ENCODE results near the gene NCOR1. TPM values are rescaled to one million over a fixed set of nuclear protein-coding genes. Genes with fewer than 3 reads are reported as not detected.
A peak's percentile ranks its signal among the peaks of the same experiment; 100 is the strongest.

NCOR1 gene
- 154 and 165 TPM in 2 replicates for total RNA-seq
- long read RNA-seq, transcript NCOR1-206 (15 exons, 1,883 nt): major isoform, 48 of 483 reads
- long read RNA-seq, transcript NCOR1-221 (16 exons, 1,877 nt): minor isoform, 42 of 483 reads
- long read RNA-seq, transcript NCOR1-209 (17 exons, 1,969 nt): minor isoform, 5 of 483 reads
- long read RNA-seq, partial matches to known transcripts: 292 of 483 reads
- long read RNA-seq, other reads (novel, unspliced or antisense): 91 of 483 reads

DNA sequence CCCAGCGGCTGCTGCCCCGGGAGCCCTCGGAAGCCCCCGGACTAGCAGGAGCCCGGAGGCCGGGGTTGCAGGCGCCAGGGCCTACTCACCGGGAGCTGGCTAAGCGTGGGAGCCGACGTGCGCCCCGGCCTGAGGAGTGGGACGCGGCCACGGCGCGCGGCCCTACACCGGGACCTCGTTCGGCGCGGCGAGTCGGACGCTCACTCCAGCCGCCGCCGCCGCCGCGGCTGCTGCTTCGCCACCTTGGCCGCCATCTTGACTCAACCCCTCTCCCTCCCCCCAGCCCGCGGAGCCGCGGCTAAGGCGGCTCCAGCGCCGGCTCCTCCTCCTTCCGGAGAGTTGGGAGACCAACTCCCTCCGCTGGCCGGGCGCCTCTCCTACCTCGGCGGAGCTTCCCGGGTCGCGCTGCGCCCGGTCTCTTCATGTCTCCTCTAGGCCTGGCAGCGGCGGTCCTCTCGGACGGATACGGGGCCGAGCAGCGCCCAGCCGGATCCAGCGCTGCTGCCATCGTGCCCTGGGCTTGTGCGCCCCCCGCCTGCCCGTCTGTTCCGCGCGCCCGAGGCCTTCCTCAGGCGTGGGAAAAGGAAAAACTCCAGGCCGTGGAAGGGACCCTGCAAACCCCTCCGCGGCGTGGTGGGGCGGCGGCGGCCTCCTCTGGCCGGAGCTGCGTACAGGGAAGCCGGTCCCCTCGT is at the start of gene NCOR1:
TSS of gene NCOR1 (minus strand) at position 262 of the 692 bp plus-strand sequence. CDS start 20,965 bp downstream, outside the sequence.
- no peaks in the 10 kb centered on the region for H3K27me3 Mint-ChIP-seq
- peak within 1 kb of the TSS; percentile 97 for H3K27ac Mint-ChIP-seq
- TF ChIP-seq, protein P1, sequence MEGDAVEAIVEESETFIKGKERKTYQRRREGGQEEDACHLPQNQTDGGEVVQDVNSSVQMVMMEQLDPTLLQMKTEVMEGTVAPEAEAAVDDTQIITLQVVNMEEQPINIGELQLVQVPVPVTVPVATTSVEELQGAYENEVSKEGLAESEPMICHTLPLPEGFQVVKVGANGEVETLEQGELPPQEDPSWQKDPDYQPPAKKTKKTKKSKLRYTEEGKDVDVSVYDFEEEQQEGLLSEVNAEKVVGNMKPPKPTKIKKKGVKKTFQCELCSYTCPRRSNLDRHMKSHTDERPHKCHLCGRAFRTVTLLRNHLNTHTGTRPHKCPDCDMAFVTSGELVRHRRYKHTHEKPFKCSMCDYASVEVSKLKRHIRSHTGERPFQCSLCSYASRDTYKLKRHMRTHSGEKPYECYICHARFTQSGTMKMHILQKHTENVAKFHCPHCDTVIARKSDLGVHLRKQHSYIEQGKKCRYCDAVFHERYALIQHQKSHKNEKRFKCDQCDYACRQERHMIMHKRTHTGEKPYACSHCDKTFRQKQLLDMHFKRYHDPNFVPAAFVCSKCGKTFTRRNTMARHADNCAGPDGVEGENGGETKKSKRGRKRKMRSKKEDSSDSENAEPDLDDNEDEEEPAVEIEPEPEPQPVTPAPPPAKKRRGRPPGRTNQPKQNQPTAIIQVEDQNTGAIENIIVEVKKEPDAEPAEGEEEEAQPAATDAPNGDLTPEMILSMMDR (IDR thresholded peaks at IDR 0.05; ENCODE audit: unreplicated experiment): peak; percentile 41
- no peaks in the 10 kb centered on the region for H3K9me3 Mint-ChIP-seq (ENCODE audit: low read depth)
- no peaks in the 10 kb centered on the region for H3K36me3 Mint-ChIP-seq (ENCODE audit: insufficient read depth)
- peak within 1 kb of the TSS; percentile 84 for H3K4me3 Mint-ChIP-seq (ENCODE audit: low read depth)
- peak; percentile 85 for DNase-seq (ENCODE audit: low spot score, unreplicated experiment)
- H3K4me1 Mint-ChIP-seq (ENCODE audit: low read depth): peaks cover 22% of the 10 kb centered on the region

DNA sequence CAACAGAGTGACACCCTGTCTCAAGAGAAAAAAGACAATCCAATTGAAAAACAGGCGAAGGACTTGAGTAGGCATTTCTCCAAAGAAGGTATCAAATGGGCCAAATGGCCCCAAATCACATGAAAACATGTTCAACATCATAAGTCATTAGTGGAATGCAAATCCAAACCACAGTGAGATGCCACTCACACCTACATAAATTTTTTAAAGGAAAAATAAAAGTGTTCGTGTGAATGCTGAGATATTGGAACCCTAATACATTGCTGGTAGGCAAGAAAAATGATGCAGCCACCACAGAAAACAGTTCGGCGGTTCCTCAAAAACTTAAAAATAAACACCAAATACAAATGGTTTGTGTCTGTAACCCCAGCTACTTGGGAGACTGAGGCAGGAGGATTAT is 46.9 kb upstream of the NCOR1 start:
- Mint-ChIP-seq H3K27ac (no peak overlapping the region), H3K36me3 (ENCODE audit: insufficient read depth) (no peaks in the 10 kb centered on the region), H3K27me3 (no peaks in the 10 kb centered on the region), H3K4me1 (ENCODE audit: low read depth) (no peaks in the 10 kb centered on the region), H3K4me3 (ENCODE audit: low read depth) (no peak overlapping the region), H3K9me3 (ENCODE audit: low read depth) (no peaks in the 10 kb centered on the region)
- TF ChIP-seq, protein P1 (IDR thresholded peaks at IDR 0.05; ENCODE audit: unreplicated experiment): no peak
- no peak for DNase-seq (ENCODE audit: low spot score, unreplicated experiment)

DNA sequence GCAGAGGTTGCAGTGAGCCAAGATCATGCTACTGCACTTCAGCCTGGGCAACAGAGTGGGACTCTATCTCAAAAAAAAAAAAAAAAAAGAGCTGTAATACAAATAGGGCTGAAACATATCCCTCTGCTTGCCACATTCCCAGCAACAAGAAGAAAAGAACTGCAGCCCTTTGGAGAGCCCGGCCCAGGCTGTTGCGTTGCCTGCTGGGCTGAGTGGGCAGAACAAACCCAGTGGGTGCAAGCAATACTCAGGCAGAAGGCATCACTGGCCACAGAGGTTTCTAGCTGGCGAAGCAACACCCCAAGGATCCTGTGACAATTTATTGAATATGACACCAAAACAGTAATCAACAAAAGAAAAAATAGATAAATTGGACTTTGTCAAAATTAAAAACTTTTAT is 45.7 kb upstream of the NCOR1 start:
- no peaks in the 10 kb centered on the region for H3K9me3 Mint-ChIP-seq (ENCODE audit: low read depth)
- no peaks in the 10 kb centered on the region for H3K36me3 Mint-ChIP-seq (ENCODE audit: insufficient read depth)
- no peak overlapping the region for H3K27ac Mint-ChIP-seq
- H3K4me3 Mint-ChIP-seq (ENCODE audit: low read depth): no peak overlapping the region
- H3K27me3 Mint-ChIP-seq: no peaks in the 10 kb centered on the region
- TF ChIP-seq, protein P1 (IDR thresholded peaks at IDR 0.05; ENCODE audit: unreplicated experiment): no peak
- DNase-seq (ENCODE audit: low spot score, unreplicated experiment): no peak
- no peaks in the 10 kb centered on the region for H3K4me1 Mint-ChIP-seq (ENCODE audit: low read depth)

- peaks cover 2% of the 10 kb centered on the region for H3K36me3 Mint-ChIP-seq (ENCODE audit: insufficient read depth)
- no peak overlapping the region for H3K27ac Mint-ChIP-seq
- no peaks in the 10 kb centered on the region for H3K27me3 Mint-ChIP-seq
- no peaks in the 10 kb centered on the region for H3K9me3 Mint-ChIP-seq (ENCODE audit: low read depth)
- TF ChIP-seq, protein P1 (IDR thresholded peaks at IDR 0.05; ENCODE audit: unreplicated experiment): no peak
- no peak overlapping the region for H3K4me3 Mint-ChIP-seq (ENCODE audit: low read depth)
- peaks cover 2% of the 10 kb centered on the region for H3K4me1 Mint-ChIP-seq (ENCODE audit: low read depth)
- DNase-seq (ENCODE audit: low spot score, unreplicated experiment): no peak
Measured at GRCh38 chr17:16259926-16260325, 44.6 kb upstream of the NCOR1 start.

DNA sequence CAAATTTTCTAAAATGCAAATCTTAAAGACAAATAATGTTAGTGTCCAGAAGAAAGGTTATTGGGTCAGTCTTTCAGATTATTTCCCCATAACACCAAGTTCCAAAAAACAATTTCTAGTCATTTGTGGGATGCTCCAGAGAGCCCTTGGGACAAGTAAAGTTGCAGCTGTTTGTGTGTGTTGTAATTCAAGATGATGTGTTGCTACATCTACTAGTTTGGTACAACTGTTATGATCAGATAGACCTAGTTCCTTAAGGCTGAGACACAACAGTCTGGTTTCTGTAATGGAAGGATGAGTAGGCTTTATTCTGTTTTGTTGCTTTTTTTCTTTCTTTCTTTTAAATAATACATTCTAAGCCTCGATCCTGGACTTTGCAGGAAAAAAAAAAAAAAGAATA is 43.6 kb upstream of the NCOR1 start:
- Mint-ChIP-seq H3K27me3 (no peaks in the 10 kb centered on the region), H3K4me1 (ENCODE audit: low read depth) (peaks cover 2% of the 10 kb centered on the region), H3K36me3 (ENCODE audit: insufficient read depth) (peaks cover 3% of the 10 kb centered on the region), H3K4me3 (ENCODE audit: low read depth) (no peak overlapping the region), H3K9me3 (ENCODE audit: low read depth) (no peaks in the 10 kb centered on the region), H3K27ac (no peak overlapping the region)
- TF ChIP-seq, protein P1 (IDR thresholded peaks at IDR 0.05; ENCODE audit: unreplicated experiment): no peak
- no peak for DNase-seq (ENCODE audit: low spot score, unreplicated experiment)
